ENCODE data around the gene C22orf31. TPM values are rescaled to one million over a fixed set of nuclear protein-coding genes. Genes with fewer than 3 reads are reported as not detected.

Gene C22orf31
- polyA plus RNA-seq, 4 donors, result 1.4 TPM; not detected in 3

DNA sequence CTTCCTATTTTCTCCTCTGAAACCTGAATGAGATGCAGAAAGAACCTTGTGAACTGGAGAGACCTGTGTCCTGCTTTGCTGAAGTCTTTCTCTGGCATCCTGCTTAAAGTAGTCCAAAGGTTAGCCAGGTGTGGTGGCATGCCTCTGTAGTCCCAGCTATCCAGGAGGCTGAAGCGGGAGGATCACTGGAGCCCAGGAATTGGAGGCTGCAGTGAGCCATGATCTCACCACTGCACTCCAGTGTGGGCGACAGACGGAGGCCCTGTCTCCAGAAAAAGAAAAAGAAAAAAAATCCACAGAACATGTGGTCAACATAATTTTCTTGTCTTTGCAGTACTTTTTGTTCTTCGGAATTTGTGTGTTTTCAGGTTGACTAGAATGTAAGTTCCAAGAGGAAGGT lies 8.9 kb upstream of the C22orf31 start:
- Histone ChIP-seq H3K4me1 (ENCODE audit: control insufficient read depth in 3 of 3, insufficient read depth in 2 of 3, low read depth in 1 of 3, low read length in 2 of 3) (peaks cover 0 to 28% (median 0%) of the 10 kb centered on the region in 3 donors), H3K36me3 (ENCODE audit: control insufficient read depth in 3 of 3, insufficient read depth in 2 of 3, low read depth in 1 of 3, low read length in 3 of 3) (no peaks in the 10 kb centered on the region), H3K9me3 (ENCODE audit: control insufficient read depth in 2 of 2, insufficient read depth in 1 of 2, low read depth in 1 of 2, low read length in 1 of 2) (no peaks in the 10 kb centered on the region), H3K4me3 (ENCODE audit: low read depth in 1 of 3, low read length in 3 of 3) (no peak overlapping the region), H3K27me3 (ENCODE audit: control insufficient read depth in 3 of 3, insufficient read depth in 3 of 3, low read length in 3 of 3) (no peaks in the 10 kb centered on the region), H3K27ac (ENCODE audit: low read depth in 1 of 3, low read length in 2 of 3) (no peak overlapping the region)
- FAIRE-seq (no peak), DNase-seq (peak; percentile 37 to 38)
- 91 to 96% (median 96%) methylated on average over 4 of the region's 4 CpGs for WGBS, 3 donors

GRCh38 chr22:29069463-29069862 lies 7.8 kb upstream of the C22orf31 start:
- WGBS, 3 donors, result 71 to 84% (median 84%) methylated on average over 4 of the region's 4 CpGs
- H3K27ac ChIP-seq (ENCODE audit: low read depth in 1 of 3, low read length in 2 of 3), result no peak overlapping the region

GRCh38 chr22:29065468-29066190 lies 4.0 kb upstream of the C22orf31 start:
- Histone ChIP-seq H3K9me3 (ENCODE audit: control insufficient read depth in 2 of 2, insufficient read depth in 1 of 2, low read depth in 1 of 2, low read length in 1 of 2) (no peaks in the 10 kb centered on the region), H3K27ac (ENCODE audit: low read depth in 1 of 3, low read length in 2 of 3) (no peak overlapping the region), H3K36me3 (ENCODE audit: control insufficient read depth in 3 of 3, insufficient read depth in 2 of 3, low read depth in 1 of 3, low read length in 3 of 3) (no peaks in the 10 kb centered on the region), H3K27me3 (ENCODE audit: control insufficient read depth in 3 of 3, insufficient read depth in 3 of 3, low read length in 3 of 3) (no peaks in the 10 kb centered on the region), H3K4me3 (ENCODE audit: low read depth in 1 of 3, low read length in 3 of 3) (no peak overlapping the region), H3K4me1 (ENCODE audit: control insufficient read depth in 3 of 3, insufficient read depth in 2 of 3, low read depth in 1 of 3, low read length in 2 of 3) (peaks cover 0 to 12% (median 0%) of the 10 kb centered on the region in 3 donors)
- DNase-seq, result no peak
- WGBS, 3 donors, result 2 to 26% (median 15%) methylated on average over 7 of the region's 7 CpGs
- FAIRE-seq, result no peak

More at GRCh38 chr22:29069463-29069862, 7.8 kb upstream of the C22orf31 start:
- Histone ChIP-seq H3K4me1 (ENCODE audit: control insufficient read depth in 3 of 3, insufficient read depth in 2 of 3, low read depth in 1 of 3, low read length in 2 of 3) (peaks cover 0 to 28% (median 0%) of the 10 kb centered on the region in 3 donors), H3K4me3 (ENCODE audit: low read depth in 1 of 3, low read length in 3 of 3) (no peak overlapping the region), H3K27me3 (ENCODE audit: control insufficient read depth in 3 of 3, insufficient read depth in 3 of 3, low read length in 3 of 3) (no peaks in the 10 kb centered on the region), H3K36me3 (ENCODE audit: control insufficient read depth in 3 of 3, insufficient read depth in 2 of 3, low read depth in 1 of 3, low read length in 3 of 3) (no peaks in the 10 kb centered on the region), H3K9me3 (ENCODE audit: control insufficient read depth in 2 of 2, insufficient read depth in 1 of 2, low read depth in 1 of 2, low read length in 1 of 2) (no peaks in the 10 kb centered on the region)
- DNase-seq (no peak), FAIRE-seq (no peak)

- FAIRE-seq (no peak), DNase-seq (no peak)
- Histone ChIP-seq H3K4me3 (ENCODE audit: low read depth in 1 of 3, low read length in 3 of 3) (no peak overlapping the region), H3K9me3 (ENCODE audit: control insufficient read depth in 2 of 2, insufficient read depth in 1 of 2, low read depth in 1 of 2, low read length in 1 of 2) (no peaks in the 10 kb centered on the region), H3K36me3 (ENCODE audit: control insufficient read depth in 3 of 3, insufficient read depth in 2 of 3, low read depth in 1 of 3, low read length in 3 of 3) (no peaks in the 10 kb centered on the region), H3K27me3 (ENCODE audit: control insufficient read depth in 3 of 3, insufficient read depth in 3 of 3, low read length in 3 of 3) (no peaks in the 10 kb centered on the region), H3K4me1 (ENCODE audit: control insufficient read depth in 3 of 3, insufficient read depth in 2 of 3, low read depth in 1 of 3, low read length in 2 of 3) (no peaks in the 10 kb centered on the region), H3K27ac (ENCODE audit: low read depth in 1 of 3, low read length in 2 of 3) (no peak overlapping the region)
- 56 to 73% (median 59%) methylated on average over 8 of the region's 8 CpGs for WGBS, 3 donors
These were observed 723 bp upstream of the C22orf31 start for GRCh38 chr22:29062286-29062821.

- no peak for FAIRE-seq
- 70 to 81% (median 81%) methylated on average over 6 to 7 of the region's 7 CpGs for WGBS, 3 donors
- H3K27me3 ChIP-seq (ENCODE audit: control insufficient read depth in 3 of 3, insufficient read depth in 3 of 3, low read length in 3 of 3), result no peaks in the 10 kb centered on the region
- no peak overlapping the region for H3K27ac ChIP-seq (ENCODE audit: low read depth in 1 of 3, low read length in 2 of 3)
- no peaks in the 10 kb centered on the region for H3K36me3 ChIP-seq (ENCODE audit: control insufficient read depth in 3 of 3, insufficient read depth in 2 of 3, low read depth in 1 of 3, low read length in 3 of 3)
- H3K4me1 ChIP-seq (ENCODE audit: control insufficient read depth in 3 of 3, insufficient read depth in 2 of 3, low read depth in 1 of 3, low read length in 2 of 3), result no peaks in the 10 kb centered on the region
- no peaks in the 10 kb centered on the region for H3K9me3 ChIP-seq (ENCODE audit: control insufficient read depth in 2 of 2, insufficient read depth in 1 of 2, low read depth in 1 of 2, low read length in 1 of 2)
- H3K4me3 ChIP-seq (ENCODE audit: low read depth in 1 of 3, low read length in 3 of 3), result no peak overlapping the region
- DNase-seq, result no peak
These were observed 700 bp downstream of the C22orf31 start for GRCh38 chr22:29060931-29061330.

DNA sequence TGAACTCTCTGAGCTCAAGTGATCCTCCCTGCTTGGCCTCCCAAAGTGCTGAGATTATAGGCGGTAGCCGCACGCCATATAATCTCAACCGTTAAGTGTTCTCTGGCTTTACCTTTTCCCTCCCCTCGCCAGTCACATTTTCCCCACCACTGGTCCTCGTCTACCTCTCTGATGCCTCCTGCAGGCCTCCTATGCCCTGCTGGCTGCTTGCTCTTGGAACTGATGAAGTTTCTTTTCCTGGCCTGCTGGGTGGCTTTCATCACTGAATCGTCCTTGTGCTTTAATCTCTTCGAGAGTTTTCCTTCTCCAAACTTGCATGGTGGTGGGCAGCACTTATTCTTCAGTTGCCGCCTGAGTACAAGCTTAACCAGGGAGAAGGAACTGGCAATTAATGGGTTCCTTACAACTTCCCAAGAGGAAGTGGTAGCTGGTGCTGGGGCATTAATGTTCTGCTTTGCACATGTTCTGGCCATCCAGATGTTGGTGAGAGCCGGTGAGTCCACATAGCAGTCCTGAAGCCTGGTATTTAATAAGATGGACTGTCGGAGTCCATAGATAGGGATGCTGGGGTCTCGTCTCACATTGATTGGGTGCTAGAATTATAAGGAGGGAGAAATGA lies 1.3 kb downstream of the C22orf31 start:
- H3K27me3 ChIP-seq (ENCODE audit: control insufficient read depth in 3 of 3, insufficient read depth in 3 of 3, low read length in 3 of 3), result no peaks in the 10 kb centered on the region
- H3K27ac ChIP-seq (ENCODE audit: low read depth in 1 of 3, low read length in 2 of 3), result no peak overlapping the region
- DNase-seq, result no peak
- H3K4me3 ChIP-seq (ENCODE audit: low read depth in 1 of 3, low read length in 3 of 3), result no peak overlapping the region
- WGBS, 3 donors, result 75 to 82% (median 77%) methylated on average over 12 of the region's 12 CpGs
- H3K4me1 ChIP-seq (ENCODE audit: control insufficient read depth in 3 of 3, insufficient read depth in 2 of 3, low read depth in 1 of 3, low read length in 2 of 3), result no peaks in the 10 kb centered on the region
- FAIRE-seq, result no peak
- H3K9me3 ChIP-seq (ENCODE audit: control insufficient read depth in 2 of 2, insufficient read depth in 1 of 2, low read depth in 1 of 2, low read length in 1 of 2), result no peaks in the 10 kb centered on the region
- peaks cover 0 to 2% (median 0%) of the 10 kb centered on the region in 3 donors for H3K36me3 ChIP-seq (ENCODE audit: control insufficient read depth in 3 of 3, insufficient read depth in 2 of 3, low read depth in 1 of 3, low read length in 3 of 3)

GRCh38 chr22:29056472-29056871 lies 5.2 kb downstream of the C22orf31 start:
- no peaks in the 10 kb centered on the region for H3K9me3 ChIP-seq (ENCODE audit: control insufficient read depth in 2 of 2, insufficient read depth in 1 of 2, low read depth in 1 of 2, low read length in 1 of 2)
- DNase-seq, result no peak
- no peaks in the 10 kb centered on the region for H3K27me3 ChIP-seq (ENCODE audit: control insufficient read depth in 3 of 3, insufficient read depth in 3 of 3, low read length in 3 of 3)
- H3K27ac ChIP-seq (ENCODE audit: low read depth in 1 of 3, low read length in 2 of 3), result no peak overlapping the region
- peaks cover 0 to 25% (median 0%) of the 10 kb centered on the region in 3 donors for H3K36me3 ChIP-seq (ENCODE audit: control insufficient read depth in 3 of 3, insufficient read depth in 2 of 3, low read depth in 1 of 3, low read length in 3 of 3)
- FAIRE-seq, result no peak
- WGBS, 3 donors, result 93% methylated on average over 3 of the region's 3 CpGs
- no peak overlapping the region for H3K4me3 ChIP-seq (ENCODE audit: low read depth in 1 of 3, low read length in 3 of 3)
- H3K4me1 ChIP-seq (ENCODE audit: control insufficient read depth in 3 of 3, insufficient read depth in 2 of 3, low read depth in 1 of 3, low read length in 2 of 3), result no peaks in the 10 kb centered on the region

DNA sequence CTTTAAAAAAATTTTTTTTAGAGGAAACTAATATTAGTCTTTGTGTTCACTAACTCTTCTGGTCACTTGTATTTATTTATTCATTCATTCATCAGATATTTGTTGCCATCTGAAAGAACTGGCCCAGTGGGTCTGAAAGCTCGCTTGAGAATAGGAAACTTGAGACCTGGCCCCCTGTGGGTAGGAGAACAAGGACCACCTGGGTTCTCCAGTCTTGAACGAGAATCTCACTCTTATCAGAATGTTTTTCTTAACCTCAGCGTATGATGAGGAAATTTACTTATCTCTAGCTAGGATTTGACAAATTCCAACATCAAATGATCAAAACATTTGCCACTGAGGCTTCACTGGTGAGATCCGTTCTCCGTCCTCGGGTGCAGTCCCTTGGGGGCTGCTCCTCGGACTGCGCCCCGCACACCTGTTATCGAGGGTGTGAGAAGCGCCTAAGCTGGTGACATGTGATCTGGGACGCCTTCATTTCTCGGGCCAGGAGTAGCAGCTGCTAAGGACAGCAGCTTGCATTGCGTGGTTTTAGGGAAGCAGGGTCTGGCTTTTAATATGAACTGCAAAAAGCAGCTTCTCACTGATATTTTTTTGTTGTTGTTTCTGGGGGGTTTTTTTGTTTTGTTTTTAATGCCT lies 6.3 kb downstream of the C22orf31 start:
- Histone ChIP-seq H3K4me1 (ENCODE audit: control insufficient read depth in 3 of 3, insufficient read depth in 2 of 3, low read depth in 1 of 3, low read length in 2 of 3) (no peaks in the 10 kb centered on the region), H3K27ac (ENCODE audit: low read depth in 1 of 3, low read length in 2 of 3) (no peak overlapping the region), H3K36me3 (ENCODE audit: control insufficient read depth in 3 of 3, insufficient read depth in 2 of 3, low read depth in 1 of 3, low read length in 3 of 3) (peaks cover 0 to 36% (median 0%) of the 10 kb centered on the region in 3 donors), H3K27me3 (ENCODE audit: control insufficient read depth in 3 of 3, insufficient read depth in 3 of 3, low read length in 3 of 3) (no peaks in the 10 kb centered on the region), H3K9me3 (ENCODE audit: control insufficient read depth in 2 of 2, insufficient read depth in 1 of 2, low read depth in 1 of 2, low read length in 1 of 2) (no peaks in the 10 kb centered on the region), H3K4me3 (ENCODE audit: low read depth in 1 of 3, low read length in 3 of 3) (no peak overlapping the region)
- no peak for FAIRE-seq
- DNase-seq, result no peak
- WGBS, 3 donors, result 82 to 88% (median 87%) methylated on average over 14 of the region's 14 CpGs

All from small intestine (tissue), 7 donors.